H1 (cell line): ENCODE results near the gene YTHDC2. TPM values are rescaled to one million over a fixed set of nuclear protein-coding genes. Genes with fewer than 3 reads are reported as not detected.

ENCODE experiments used
- CTCF ChIA-PET: fragments of 300-600 bp; sonication (Branson Sonifier 250); formaldehyde crosslinking; loops from one replicate; lab custom pipeline; 2021; ENCODE audit not compliant: partially characterized antibody; lab: Charles Lee
- POLR2A ChIA-PET: fragments of 300-600 bp; sonication (Branson Sonifier 250); formaldehyde crosslinking; loops from one replicate; lab custom pipeline; 2021; ENCODE audit warnings: inconsistent platforms; ENCODE audit not compliant: partially characterized antibody; lab: Charles Lee
- DNase-seq, 2 experiments: peaks; one replicate each; pipeline versions ENCODE4 v3.0.0 to v3.0.0-alpha.2; 2010 to 2022; ENCODE audit warnings: low spot score in 2 of 2, low read depth in 1 of 2, mixed read lengths in 1 of 2
- FAIRE-seq: peaks from 2 replicates; lab custom pipeline; 2011; peaks lifted over from hg19 to GRCh38; lab: Jason Lieb, UNC
- H2AFZ ChIP-seq: 2 replicates; pipeline ENCODE4 v1.8.1; 2012; ENCODE audit warnings: low read length, inconsistent platforms
- H2AK5ac ChIP-seq: 2 replicates; pipeline ENCODE4 v1.6.1; 2013; ENCODE audit warnings: low read depth, low read length
- H2BK120ac ChIP-seq: replicated peaks from 2 replicates; pipeline ENCODE3; 2013; ENCODE audit warnings: low read depth, low read length, inconsistent platforms
- H2BK12ac ChIP-seq: 2 replicates; pipeline ENCODE4 v1.6.1; 2013; ENCODE audit warnings: low read depth, low read length
- H2BK15ac ChIP-seq: 2 replicates; pipeline ENCODE4 v1.6.1; 2013; ENCODE audit warnings: low read length
- H2BK20ac ChIP-seq: 2 replicates; pipeline ENCODE4 v1.6.1; 2013; ENCODE audit warnings: low read length
- H2BK5ac ChIP-seq: 2 replicates; pipeline ENCODE4 v1.6.1; 2013; ENCODE audit warnings: low read depth, low read length
- H3K14ac ChIP-seq: 2 replicates; pipeline ENCODE4 v1.6.1; 2013; ENCODE audit warnings: inconsistent platforms; ENCODE audit not compliant: insufficient read length
- H3K18ac ChIP-seq: 2 replicates; pipeline ENCODE4 v1.6.1; 2013; ENCODE audit warnings: low read length; ENCODE audit errors: extremely low read depth
- H3K23ac ChIP-seq: 2 replicates; pipeline ENCODE4 v1.6.1; 2013; ENCODE audit warnings: inconsistent platforms; ENCODE audit not compliant: insufficient read length
- H3K23me2 ChIP-seq: 2 replicates; pipeline ENCODE4 v1.6.1; 2013; ENCODE audit warnings: low read depth, low read length
- H3K27ac ChIP-seq: 2 replicates; pipeline ENCODE4 v1.6.1; 2011; ENCODE audit warnings: low read depth, low read length, inconsistent platforms
- H3K27me3 ChIP-seq, 4 experiments: replicated peaks in 1 of 4; 1 replicate in 1 of 4; 2 replicates in 3 of 4; pipeline versions ENCODE4 v1.6.1 to v1.8.1; 2011 to 2013; ENCODE audit warnings: low read length in 3 of 4, mild to moderate bottlenecking in 3 of 4, inconsistent platforms in 2 of 4, mixed read lengths in 2 of 4, moderate library complexity in 1 of 4; ENCODE audit not compliant: control insufficient read depth in 3 of 4, insufficient read depth in 3 of 4; ENCODE audit errors: extremely low read depth in 1 of 4
- H3K36me3 ChIP-seq, 4 experiments: 2 replicates each; pipeline versions ENCODE4 v1.6.1 to v1.8.1; 2011 to 2013; ENCODE audit warnings: mild to moderate bottlenecking in 4 of 4, low read length in 3 of 4, moderate library complexity in 2 of 4, control low read depth in 1 of 4, inconsistent platforms in 1 of 4; ENCODE audit not compliant: insufficient read depth in 4 of 4, control insufficient read depth in 2 of 4
- H3K4ac ChIP-seq: replicated peaks from 2 replicates; pipeline ENCODE3; 2013; ENCODE audit warnings: low read length, low read depth, mixed read lengths, inconsistent platforms; ENCODE audit not compliant: insufficient read length
- H3K4me1 ChIP-seq, 4 experiments: replicated peaks in 1 of 4; 1 replicate in 1 of 4; 2 replicates in 3 of 4; pipeline versions ENCODE4 v1.6.1 to v1.8.1; 2011 to 2013; ENCODE audit warnings: low read length in 3 of 4, inconsistent platforms in 2 of 4, mixed read lengths in 1 of 4; ENCODE audit not compliant: insufficient read depth in 4 of 4, control insufficient read depth in 3 of 4
- H3K4me2 ChIP-seq, 2 experiments: 2 replicates each; pipeline versions ENCODE4 v1.6.1 to v1.8.1; 2011 to 2013; ENCODE audit warnings: low read depth in 2 of 2, low read length in 2 of 2, control low read depth in 1 of 2, inconsistent platforms in 1 of 2, mild to moderate bottlenecking in 1 of 2; ENCODE audit not compliant: insufficient read depth in 1 of 2
- H3K4me3 ChIP-seq, 4 experiments: fragments of 200-600, 300-600 bp in 1 of 4; sonication (generic), shearing (Covaris generic), sonication (Bioruptor Twin) in 1 of 4; 2 replicates each; pipeline versions ENCODE4 v1.5.1 to v1.8.1; 2011 to 2016; ENCODE audit warnings: low read length in 4 of 4, low read depth in 3 of 4, control low read depth in 2 of 4, inconsistent platforms in 2 of 4, mild to moderate bottlenecking in 2 of 4, mixed read lengths in 1 of 4, moderate library complexity in 1 of 4; ENCODE audit not compliant: insufficient read depth in 2 of 4; ENCODE audit errors: extremely low read depth in 1 of 4
- H3K56ac ChIP-seq: replicated peaks from 2 replicates; pipeline ENCODE3; 2013; ENCODE audit warnings: low read depth, mild to moderate bottlenecking, mixed read lengths, low read length, inconsistent platforms; ENCODE audit not compliant: insufficient read length
- H3K79me1 ChIP-seq: 2 replicates; pipeline ENCODE4 v1.6.1; 2013; ENCODE audit warnings: low read depth, low read length, control low read depth
- H3K79me2 ChIP-seq, 2 experiments: 2 replicates each; pipeline versions ENCODE4 v1.6.1 to v1.8.1; 2012 to 2013; ENCODE audit warnings: low read length in 2 of 2, mild to moderate bottlenecking in 2 of 2, inconsistent platforms in 1 of 2; ENCODE audit not compliant: insufficient read depth in 2 of 2, control insufficient read depth in 1 of 2
- H3K9ac ChIP-seq, 4 experiments: replicated peaks in 1 of 4; 1 replicate in 1 of 4; 2 replicates in 3 of 4; pipeline versions ENCODE4 v1.6.1 to v1.8.1; 2011 to 2013; ENCODE audit warnings: low read depth in 3 of 4, low read length in 3 of 4, control low read depth in 2 of 4, mild to moderate bottlenecking in 2 of 4, moderate library complexity in 2 of 4, inconsistent platforms in 1 of 4; ENCODE audit errors: extremely low read depth in 1 of 4
- H3K9me3 ChIP-seq, 2 experiments: 2 replicates each; pipeline versions ENCODE4 v1.6.1 to v1.8.1; 2012 to 2013; ENCODE audit warnings: mild to moderate bottlenecking in 2 of 2, moderate library complexity in 2 of 2, control low read depth in 1 of 2, inconsistent platforms in 1 of 2, low read depth in 1 of 2, low read length in 1 of 2, mixed read lengths in 1 of 2; ENCODE audit not compliant: insufficient read depth in 2 of 2
- H4K20me1 ChIP-seq, 2 experiments: replicated peaks in 1 of 2; 2 replicates each; pipeline versions ENCODE3 to v1.8.1; 2011 to 2013; ENCODE audit warnings: inconsistent platforms in 2 of 2, low read length in 2 of 2, mild to moderate bottlenecking in 1 of 2; ENCODE audit not compliant: insufficient read depth in 2 of 2, control insufficient read depth in 1 of 2
- H4K5ac ChIP-seq: 2 replicates; pipeline ENCODE4 v1.6.1; 2013; ENCODE audit warnings: low read length, low read depth, mixed read lengths, inconsistent platforms; ENCODE audit not compliant: insufficient read length
- H4K8ac ChIP-seq: 2 replicates; pipeline ENCODE4 v1.8.0; 2013; ENCODE audit warnings: mild to moderate bottlenecking, moderate library complexity, low read length, inconsistent platforms; ENCODE audit not compliant: insufficient read depth; ENCODE audit errors: extremely low read depth
- H4K91ac ChIP-seq: replicated peaks from 2 replicates; pipeline ENCODE3; 2013; ENCODE audit warnings: low read length, mixed read lengths, inconsistent platforms; ENCODE audit not compliant: insufficient read length
- BCL11A ChIP-seq, 2 experiments: IDR thresholded peaks; one replicate each; pipeline ENCODE4 v1.6.1; 2011; ENCODE audit warnings: low read depth in 2 of 2, low read length in 2 of 2, mild to moderate bottlenecking in 2 of 2
- RBBP5 ChIP-seq: IDR thresholded peaks from 2 replicates; pipeline ENCODE4 v1.7.1; 2012; ENCODE audit warnings: low read depth, mild to moderate bottlenecking, inconsistent platforms, low read length, moderate library complexity, borderline replicate concordance
- RXRA ChIP-seq: IDR thresholded peaks from 2 replicates; pipeline ENCODE4 v1.6.1; 2011; ENCODE audit warnings: low read depth, mild to moderate bottlenecking, low read length, moderate library complexity; ENCODE audit not compliant: insufficient read depth
- SIX5 ChIP-seq: IDR thresholded peaks from 2 replicates; pipeline ENCODE4 v1.6.1; 2011; ENCODE audit warnings: mild to moderate bottlenecking, low read depth, low read length
- SP4 ChIP-seq: IDR thresholded peaks from 2 replicates; pipeline ENCODE4 v1.6.1; 2012; ENCODE audit warnings: low read length, inconsistent platforms
- TBP ChIP-seq: IDR thresholded peaks from 2 replicates; pipeline ENCODE4 v1.6.1; 2011; ENCODE audit warnings: low read depth, low read length, improper control_type of control experiment
- WGBS, 2 experiments: shearing (Covaris generic) in 1 of 2; methylation state at CpG; one replicate each; pipeline versions ENCODE4 v1.1.6 to v1.1.7; 2013 to 2015; ENCODE audit warnings: low lambda C conversion rate in 2 of 2, mixed read lengths in 2 of 2, inconsistent platforms in 1 of 2, low coverage in 1 of 2, missing lambda C conversion rate in 1 of 2; ENCODE audit not compliant: insufficient replicate concordance in 2 of 2, insufficient coverage in 1 of 2, insufficient read length in 1 of 2; ENCODE audit errors: extremely low coverage in 1 of 2, missing lambda C conversion rate in 1 of 2; 5-methylcytosine and 5-hydroxymethylcytosine counted together
- polyA plus RNA-seq, 7 experiments: library from polyadenylated mRNA; depleted of rRNA in 3 of 7; stranded (reverse) in 5 of 7; unstranded in 2 of 7; fragments of >200 nt in 5 of 7; fragments of 200-250 nt in 2 of 7; gene quantifications; 1 replicate in 5 of 7; 2 replicates in 1 of 7; 4 replicates in 1 of 7; pipeline versions ENCODE4 v1.2.1 to v1.2.3, GENCODE V29; 2011 to 2013; ENCODE audit warnings: missing spikeins in 2 of 7, mixed read lengths in 2 of 7
- total RNA-seq: library from RNA; stranded (reverse); fragmentation: NEBNext Ultra II Directional; extraction: Animal tissue kit (Norgen Biotek cat#: 25700); gene quantifications from 2 replicates; pipeline ENCODE4 v1.2.1, GENCODE V29; 2021
- TF ChIP-seq, protein P1 (sequence below): IDR thresholded peaks from 2 replicates; pipeline ENCODE4 v1.6.1; 2012; ENCODE audit warnings: inconsistent platforms

Gene YTHDC2
- total and polyA plus RNA-seq, 2 of the 8 experiments (the other 6 are each of a cell fraction or from before 2014, with no cell fraction given) = 4.3 to 20.1 TPM

DNA sequence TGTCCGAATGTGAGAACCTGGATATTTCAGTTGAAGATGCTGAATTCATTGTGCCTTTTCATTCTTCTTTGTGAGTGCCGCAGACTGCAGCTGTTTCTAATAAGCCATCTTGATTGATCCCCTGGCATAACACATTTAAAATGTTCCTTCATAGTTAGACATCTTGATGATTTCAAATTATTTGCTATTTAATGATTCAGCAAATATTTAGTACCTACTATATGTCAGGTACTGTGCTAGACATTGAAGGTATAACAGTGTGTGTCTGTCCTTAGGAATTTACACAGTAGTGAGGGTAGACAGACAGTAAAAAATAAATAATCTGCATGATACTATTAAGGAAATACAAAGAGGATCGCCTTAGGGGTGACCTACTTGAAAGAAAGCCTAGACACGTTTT lies 61.6 kb downstream of the YTHDC2 start:
- Histone ChIP-seq H3K14ac (no peak overlapping the region), H2BK12ac (no peak overlapping the region), H4K5ac (no peak overlapping the region), H3K27me3 (no peaks in the 10 kb centered on the region), H3K79me2 (no peaks in the 10 kb centered on the region), H3K56ac (no peak overlapping the region), H3K4ac (no peak overlapping the region), H3K23me2 (no peaks in the 10 kb centered on the region; the same call in 1 of the 2 replicates), H2BK15ac (no peak overlapping the region), H2AK5ac (no peak overlapping the region), H3K9ac (no peak overlapping the region), H3K79me1 (no peaks in the 10 kb centered on the region), H3K18ac (no peak overlapping the region), H2BK120ac (no peak overlapping the region), H3K4me3 (no peak overlapping the region), H2BK5ac (no peak overlapping the region), H3K9me3 (0 out of 4 replicates have a peak, but pooled peaks cover 0 to 4% of the 10 kb centered on the region in 2 experiments), H4K91ac (no peak overlapping the region), H4K20me1 (peaks cover 0 to 1% of the 10 kb centered on the region in 2 experiments)
- 85% methylated on average over 4 of the region's 4 CpGs; no CpG with 5 or more reads in 1 of the 2 experiments for WGBS, 2 experiments
- ChIA-PET CTCF (no interaction called here), POLR2A (no interaction called here)
- FAIRE-seq (no peak), DNase-seq (no peak)
- TF ChIP-seq RXRA (no peak), TBP (no peak), BCL11A (IDR thresholded peaks at IDR 0.05; ENCODE audit: low read depth in 2 of 2, low read length in 2 of 2) (no peak), SP4 (no peak), SIX5 (no peak), RBBP5 (no peak)
- TF ChIP-seq, protein P1, sequence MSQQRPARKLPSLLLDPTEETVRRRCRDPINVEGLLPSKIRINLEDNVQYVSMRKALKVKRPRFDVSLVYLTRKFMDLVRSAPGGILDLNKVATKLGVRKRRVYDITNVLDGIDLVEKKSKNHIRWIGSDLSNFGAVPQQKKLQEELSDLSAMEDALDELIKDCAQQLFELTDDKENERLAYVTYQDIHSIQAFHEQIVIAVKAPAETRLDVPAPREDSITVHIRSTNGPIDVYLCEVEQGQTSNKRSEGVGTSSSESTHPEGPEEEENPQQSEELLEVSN = no peak
- TF ChIP-seq, all 59 proteins: peak for 0
- Histone ChIP-seq H4K8ac (no peak overlapping the region), H3K4me2 (no peak overlapping the region), H2BK20ac (no peak overlapping the region), H3K36me3 (peaks cover 0 to 6% (median 3%) of the 10 kb centered on the region in 4 experiments; a peak in 5 of 8 replicates), H2AFZ (no peak overlapping the region), H3K4me1 (no peaks in the 10 kb centered on the region), H3K27ac (no peak overlapping the region), H3K23ac (no peak overlapping the region)
